Right lobe of liver (tissue), 6 donors: ENCODE results near the gene ABCC1. TPM values are rescaled to one million over a fixed set of nuclear protein-coding genes. Genes with fewer than 3 reads are reported as not detected.
"Not testable (repeated sequence)": the region's sequence is repeated elsewhere in the genome, so short reads cannot be mapped to it uniquely, and the experiment has no call there.

Source experiments
- ATAC-seq, 4 donors: fragments of 200-7000 bp; cut with Tn5 transposase; one replicate each; pipeline ENCODE4 v1.9.1; 2020; ENCODE audit warnings: mild to moderate bottlenecking in 4 of 4, moderate library complexity in 4 of 4
- DNase-seq, 3 donors: peaks; one replicate each; pipeline ENCODE4 v3.0.0-alpha.2; 2020
- H3K27ac ChIP-seq, 3 donors: fragments of 200-600 bp; one replicate each; pipeline ENCODE4 v1.8.0; 2022
- H3K27me3 ChIP-seq, 2 donors: fragments of 200-600 bp; one replicate each; pipeline ENCODE4 v1.8.0; 2022
- H3K36me3 ChIP-seq, 4 donors: fragments of 200-600 bp; sonication (generic) in 1 of 4; one replicate each; pipeline versions ENCODE4 v1.5.1 to v1.8.0; 2017 to 2022; ENCODE audit warnings: control low read depth in 1 of 4
- H3K4me1 ChIP-seq, 4 donors: fragments of 200-600 bp; sonication (generic) in 1 of 4; one replicate each; pipeline versions ENCODE4 v1.5.1 to v1.8.0; 2017 to 2022; ENCODE audit warnings: control low read depth in 1 of 4
- H3K4me3 ChIP-seq, 3 donors: fragments of 200-600 bp; one replicate each; pipeline ENCODE4 v1.8.0; 2022
- H3K9me3 ChIP-seq, 4 donors: fragments of 200-600 bp; sonication (generic) in 1 of 4; one replicate each; pipeline versions ENCODE4 v1.5.1 to v1.8.0; 2017 to 2022; ENCODE audit warnings: control low read depth in 1 of 4
- POLR2A ChIP-seq: fragments of 450-650 bp; IDR thresholded peaks from one replicate; pipeline ENCODE4 v1.6.1; 2017; ENCODE audit warnings: antibody characterized with exemption, mild to moderate bottlenecking
- WGBS: methylation state at CpG from one replicate; pipeline ENCODE4 v1.1.6; 2018; ENCODE audit warnings: low coverage, low lambda C conversion rate; ENCODE audit not compliant: insufficient coverage; ENCODE audit errors: missing lambda C conversion rate; 5-methylcytosine and 5-hydroxymethylcytosine counted together
- intact Hi-C, 2 donors: fragments of 100-400 bp; cut with DNase I; formaldehyde crosslinking; loops; one replicate each; pipeline versions ENCODE4 v1.11.2 to v1.14.1; 2022
- total RNA-seq, 6 experiments: library from RNA; depleted of rRNA in 2 of 6; stranded (reverse); fragments of >200 nt in 2 of 6; fragmentation: NEBNext Ultra II Directional in 3 of 6; extraction: Animal tissue kit (Norgen Biotek cat#: 25700) in 3 of 6; gene quantifications; one replicate each; pipeline versions ENCODE4 v1.1.0 to v1.2.4, GENCODE V29; 2016 to 2023
- TF ChIP-seq, protein P1 (sequence below), 4 donors: fragments of 200-600 bp in 3 of 4; fragments of 450-650 bp in 1 of 4; IDR thresholded peaks; one replicate each; pipeline versions ENCODE4 v1.5.1 to v1.8.0; 2016 to 2022; ENCODE audit warnings: antibody characterized with exemption in 4 of 4, mild to moderate bottlenecking in 2 of 4
- donor health status: DM: no; HTN: yes; CAD: no.
- donor health status: DM: no; HTN: no; CAD: no.
- donor health status: DM: no; HTN: no; CAD: no.
- donor health status: DM: no; HTN: yes; CAD: no.
- donor health status: DM: no; HTN: yes; CAD: no.

ABCC1 gene
- total RNA-seq, 6 experiments from 2014 or later, result 1.9 to 6.7 (median 4.1) TPM

DNA sequence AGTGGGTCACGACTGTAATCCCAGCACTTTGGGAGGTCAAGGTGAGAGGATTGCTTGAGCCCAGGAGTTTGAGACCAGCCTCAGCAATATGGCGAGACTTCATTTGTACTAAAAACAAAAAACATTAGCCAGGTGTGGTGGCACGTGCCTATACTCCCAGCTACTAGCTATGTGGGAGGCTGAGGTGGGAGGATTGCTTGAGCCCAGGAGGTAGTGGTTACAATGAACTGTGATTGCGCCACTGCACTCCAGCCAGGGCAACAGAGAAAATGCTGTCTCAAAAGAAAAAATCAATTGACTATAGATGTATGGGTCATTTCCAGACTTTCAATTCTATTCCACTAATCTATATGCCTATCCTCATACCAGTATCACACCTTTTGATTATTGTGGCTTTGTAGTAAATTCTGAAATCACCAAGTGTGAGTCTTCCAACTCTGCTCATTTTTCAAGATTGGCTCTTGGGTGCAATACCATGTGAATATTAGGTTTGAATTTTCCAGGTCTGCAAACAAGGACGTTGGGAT is 33.8 kb upstream of the ABCC1 start:
- DNase-seq, result no peak
- no peaks in the 10 kb centered on the region for H3K27me3 ChIP-seq
- H3K27ac ChIP-seq, result no peak overlapping the region
- intact Hi-C loops, result no loop called here
- H3K4me1 ChIP-seq, result no peaks in the 10 kb centered on the region
- TF ChIP-seq, protein P1, sequence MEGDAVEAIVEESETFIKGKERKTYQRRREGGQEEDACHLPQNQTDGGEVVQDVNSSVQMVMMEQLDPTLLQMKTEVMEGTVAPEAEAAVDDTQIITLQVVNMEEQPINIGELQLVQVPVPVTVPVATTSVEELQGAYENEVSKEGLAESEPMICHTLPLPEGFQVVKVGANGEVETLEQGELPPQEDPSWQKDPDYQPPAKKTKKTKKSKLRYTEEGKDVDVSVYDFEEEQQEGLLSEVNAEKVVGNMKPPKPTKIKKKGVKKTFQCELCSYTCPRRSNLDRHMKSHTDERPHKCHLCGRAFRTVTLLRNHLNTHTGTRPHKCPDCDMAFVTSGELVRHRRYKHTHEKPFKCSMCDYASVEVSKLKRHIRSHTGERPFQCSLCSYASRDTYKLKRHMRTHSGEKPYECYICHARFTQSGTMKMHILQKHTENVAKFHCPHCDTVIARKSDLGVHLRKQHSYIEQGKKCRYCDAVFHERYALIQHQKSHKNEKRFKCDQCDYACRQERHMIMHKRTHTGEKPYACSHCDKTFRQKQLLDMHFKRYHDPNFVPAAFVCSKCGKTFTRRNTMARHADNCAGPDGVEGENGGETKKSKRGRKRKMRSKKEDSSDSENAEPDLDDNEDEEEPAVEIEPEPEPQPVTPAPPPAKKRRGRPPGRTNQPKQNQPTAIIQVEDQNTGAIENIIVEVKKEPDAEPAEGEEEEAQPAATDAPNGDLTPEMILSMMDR (IDR thresholded peaks at IDR 0.05), result no peak
- no peak for TF ChIP-seq POLR2A
- no peak for ATAC-seq
- H3K4me3 ChIP-seq, result no peak overlapping the region
- H3K36me3 ChIP-seq, result no peaks in the 10 kb centered on the region
- no peaks in the 10 kb centered on the region for H3K9me3 ChIP-seq
- WGBS, result 16% methylated on average over 2 of the region's 5 CpGs

DNA sequence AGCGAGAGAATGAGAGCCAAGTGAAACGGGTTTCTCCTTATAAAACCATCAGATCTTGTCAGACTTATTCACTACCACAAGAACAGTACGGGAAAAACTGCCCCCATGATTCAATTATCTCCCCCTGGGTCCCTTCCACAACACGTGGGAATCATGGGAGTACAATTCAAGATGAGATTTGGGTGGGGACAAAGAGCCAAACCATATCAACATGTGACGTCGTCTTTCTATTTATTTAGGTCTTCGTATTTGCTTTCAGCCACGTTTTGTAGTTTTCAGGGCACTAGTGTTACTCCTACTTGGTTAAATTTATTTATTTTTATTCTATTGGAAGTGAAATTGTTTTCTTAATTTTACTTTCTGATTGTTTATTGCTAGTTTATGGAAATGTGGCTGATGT is 33.1 kb upstream of the ABCC1 start:
- 58% methylated on average over 8 of the region's 8 CpGs for WGBS
- TF ChIP-seq POLR2A, result no peak
- TF ChIP-seq, protein P1 (IDR thresholded peaks at IDR 0.05), result no peak
- intact Hi-C loops, result no loop called here

DNA sequence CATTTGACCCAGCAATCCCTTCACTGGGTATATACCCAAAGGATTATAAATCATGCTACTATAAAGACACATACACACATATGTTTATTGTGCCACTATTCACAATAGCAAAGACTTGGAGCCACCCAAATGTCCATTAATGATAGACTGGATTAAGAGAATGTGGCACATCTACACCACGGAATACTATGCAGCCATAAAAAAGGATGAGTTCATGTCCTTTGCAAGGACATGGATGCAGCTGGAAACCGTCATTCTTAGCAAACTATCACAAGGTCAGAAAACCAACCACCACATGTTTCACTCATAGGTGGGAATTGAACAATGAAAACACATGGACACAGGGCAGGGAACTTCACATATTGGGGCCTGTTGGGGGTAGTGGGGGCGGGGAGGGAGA is 31.1 kb upstream of the ABCC1 start:
- H3K9me3 ChIP-seq, ATAC-seq, H3K27me3 ChIP-seq, H3K36me3 ChIP-seq, H3K27ac ChIP-seq, intact Hi-C loops, H3K4me3 ChIP-seq, DNase-seq, H3K4me1 ChIP-seq: not testable (repeated sequence)
- WGBS, result 42% methylated on average over 3 of the region's 3 CpGs

More for the DNA sequence above, 33.1 kb upstream of the ABCC1 start:
- Histone ChIP-seq H3K36me3 (no peaks in the 10 kb centered on the region), H3K9me3 (no peaks in the 10 kb centered on the region), H3K4me1 (no peaks in the 10 kb centered on the region), H3K27me3 (no peaks in the 10 kb centered on the region), H3K4me3 (no peak overlapping the region), H3K27ac (no peak overlapping the region)
- DNase-seq (no peak), ATAC-seq (no peak)

DNA sequence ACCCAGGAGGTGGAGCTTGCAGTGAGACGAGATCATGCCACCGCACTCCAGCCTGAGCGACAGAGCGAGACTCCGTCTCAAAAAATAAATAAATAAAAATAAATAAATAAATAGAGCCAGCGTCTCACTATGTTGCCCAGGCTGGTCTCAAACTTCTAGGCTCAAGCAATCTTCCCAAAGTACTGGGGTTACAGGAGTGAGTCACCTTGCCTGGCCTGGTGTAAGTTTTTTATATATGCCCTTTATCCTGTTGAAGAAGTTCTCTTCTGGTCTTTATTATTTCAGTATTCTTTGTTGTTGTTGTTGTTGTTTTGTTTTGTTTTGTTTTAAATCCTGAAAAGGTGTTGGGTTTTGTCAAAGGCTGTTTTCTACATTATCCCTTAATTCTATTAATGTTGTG is 30.1 kb upstream of the ABCC1 start:
- Histone ChIP-seq H3K9me3 (no peaks in the 10 kb centered on the region), H3K4me3 (no peak overlapping the region), H3K4me1 (no peaks in the 10 kb centered on the region), H3K27ac (no peak overlapping the region), H3K36me3 (no peaks in the 10 kb centered on the region), H3K27me3 (no peaks in the 10 kb centered on the region)
- WGBS, result 88% methylated on average over 6 of the region's 6 CpGs
- ATAC-seq, result no peak
- intact Hi-C loops, result no loop called here
- TF ChIP-seq, protein P1 (IDR thresholded peaks at IDR 0.05), result no peak
- no peak for DNase-seq

DNA sequence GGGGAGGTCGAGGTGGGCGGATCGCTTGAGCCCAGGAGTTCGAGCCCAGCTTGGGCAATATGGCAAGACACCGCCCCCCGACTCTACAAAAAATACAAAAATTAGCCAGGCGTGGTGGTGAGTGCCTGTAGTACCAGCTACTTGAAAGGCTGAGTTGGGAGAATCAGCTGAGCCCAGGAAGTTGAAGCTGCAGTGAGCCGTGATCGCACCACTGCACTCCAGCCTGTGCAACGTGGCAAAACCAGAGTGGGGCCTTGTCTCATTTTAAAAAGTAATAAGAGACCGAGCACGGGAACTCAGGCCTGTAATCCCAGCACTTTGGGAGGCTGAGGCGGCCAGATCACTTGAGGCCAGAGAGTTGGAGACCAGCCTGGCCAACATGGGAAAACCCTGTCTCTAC is 24.4 kb upstream of the ABCC1 start:
- ATAC-seq (no peak), DNase-seq (no peak)
- 88% methylated on average over 9 of the region's 13 CpGs for WGBS

More for the DNA sequence above, 24.4 kb upstream of the ABCC1 start:
- intact Hi-C loops, result no loop called here
- no peaks in the 10 kb centered on the region for H3K36me3 ChIP-seq
- H3K27ac ChIP-seq, result no peak overlapping the region
- H3K4me1 ChIP-seq, result no peaks in the 10 kb centered on the region
- H3K4me3 ChIP-seq, result no peak overlapping the region
- H3K9me3 ChIP-seq, result no peaks in the 10 kb centered on the region
- TF ChIP-seq, protein P1 (IDR thresholded peaks at IDR 0.05), result no peak
- TF ChIP-seq POLR2A, result no peak
- no peaks in the 10 kb centered on the region for H3K27me3 ChIP-seq
